A673 (cell line): ENCODE measurements around the gene DMD. TPM values are rescaled to one million over a fixed set of nuclear protein-coding genes. Genes with fewer than 3 reads are reported as not detected.

ENCODE experiments used
- BruUV-seq: library from RNA; stranded (reverse); fragments of 400-500 nt; replicated peaks from 2 replicates; lab custom pipeline; 2021; lab: Mats Ljungman, UMichigan
- CTCF ChIA-PET: fragments of 300-600 bp; sonication (Branson Sonifier 250); formaldehyde crosslinking; loops from one replicate; lab custom pipeline; 2022; ENCODE audit warnings: antibody characterized with exemption; lab: Charles Lee
- POLR2A ChIA-PET: fragments of 300-600 bp; sonication (Branson Sonifier 250); formaldehyde crosslinking; loops from one replicate; lab custom pipeline; 2022; ENCODE audit warnings: antibody characterized with exemption; ENCODE audit not compliant: low non-redundant PET; lab: Charles Lee
- DNase-seq: peaks from one replicate; pipeline ENCODE4 v3.0.0-alpha.2; 2015; ENCODE audit warnings: low spot score
- H3K27ac ChIP-seq: fragments of 200-600 bp; sonication (generic); 2 replicates; pipeline ENCODE4 v1.5.1; 2016; ENCODE audit warnings: mixed run types, low read depth, mild to moderate bottlenecking, mixed read lengths, antibody characterized with exemption, low read length; ENCODE audit not compliant: poor library complexity, severe bottlenecking
- H3K27me3 ChIP-seq: fragments of 200-600 bp; sonication (generic); replicated peaks from 2 replicates; pipeline ENCODE4 v1.6.1; 2017; ENCODE audit warnings: mixed run types, low read depth, mild to moderate bottlenecking, mixed read lengths, antibody characterized with exemption, low read length; ENCODE audit not compliant: insufficient read depth, poor library complexity
- H3K36me3 ChIP-seq: fragments of 200-600 bp; sonication (generic); 2 replicates; pipeline ENCODE4 v1.6.1; 2016; ENCODE audit warnings: mixed run types, mild to moderate bottlenecking, mixed read lengths, antibody characterized with exemption, low read length; ENCODE audit not compliant: insufficient read depth, poor library complexity, severe bottlenecking
- H3K4me1 ChIP-seq: fragments of 200-600 bp; sonication (generic); 2 replicates; pipeline ENCODE4 v1.6.1; 2017; ENCODE audit warnings: mixed run types, mild to moderate bottlenecking, mixed read lengths, antibody characterized with exemption, low read length; ENCODE audit not compliant: insufficient read depth, poor library complexity, severe bottlenecking
- H3K4me3 ChIP-seq: fragments of 200-600 bp; sonication (generic); 2 replicates; pipeline ENCODE4 v1.5.1; 2016; ENCODE audit warnings: low read depth, mixed run types, mild to moderate bottlenecking, mixed read lengths, low read length; ENCODE audit not compliant: poor library complexity, severe bottlenecking
- H3K9me3 ChIP-seq: fragments of 200-600 bp; sonication (generic); 2 replicates; pipeline ENCODE4 v1.6.1; 2016; ENCODE audit warnings: mixed run types, low read depth, mild to moderate bottlenecking, mixed read lengths, antibody characterized with exemption, low read length; ENCODE audit not compliant: poor library complexity, severe bottlenecking
- EZH2 ChIP-seq: fragments of 200-600 bp; sonication (generic); IDR thresholded peaks from 2 replicates; pipeline ENCODE4 v1.6.1; 2017; ENCODE audit warnings: borderline replicate concordance, low read depth, mild to moderate bottlenecking, mixed read lengths, antibody characterized with exemption, low read length; ENCODE audit not compliant: poor library complexity, severe bottlenecking
- intact Hi-C: fragments of 100-400 bp; cut with micrococcal nuclease; formaldehyde crosslinking; loops from one replicate; pipeline ENCODE4 v1.10.0; 2022; ENCODE audit not compliant: unreplicated experiment
- total RNA-seq: library from RNA; stranded (reverse); gene quantifications from 2 replicates; pipeline ENCODE4 v1.2.3, GENCODE V29; 2021
- TF ChIP-seq, protein P1 (sequence below): fragments of 300-800, 200-600 bp; sonication (generic); conservative IDR thresholded peaks from 2 replicates; pipeline ENCODE4 v1.5.1; 2017; ENCODE audit warnings: low read depth, mild to moderate bottlenecking, antibody characterized with exemption, low read length, moderate library complexity, mixed read lengths

The DMD gene
- total RNA-seq, 1 experiment from 2014 or later: 5.4 TPM

DNA sequence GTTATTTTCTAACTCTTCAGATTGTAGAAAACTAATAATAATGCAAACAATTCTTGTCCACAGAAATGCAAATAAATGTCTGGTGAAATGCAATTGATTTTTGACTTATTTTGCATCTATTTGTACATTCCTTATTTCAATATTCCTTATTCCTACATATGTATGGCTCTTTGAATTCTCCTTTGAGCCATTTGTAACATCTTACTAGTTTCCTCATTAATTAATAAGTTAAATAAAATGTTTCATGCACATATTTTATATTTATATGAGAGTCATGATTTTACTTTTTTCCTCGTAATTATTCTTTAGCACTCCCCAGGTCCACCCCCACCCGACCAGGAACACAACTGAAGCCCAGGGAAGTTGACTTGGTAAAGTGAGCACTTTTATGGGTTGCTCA, 2136.8 kb downstream of the DMD start:
- Histone ChIP-seq H3K4me1 (no peaks in the 10 kb centered on the region), H3K27ac (no peak overlapping the region), H3K36me3 (no peaks in the 10 kb centered on the region), H3K27me3 (no peaks in the 10 kb centered on the region), H3K4me3 (no peak overlapping the region), H3K9me3 (no peaks in the 10 kb centered on the region)
- no peak for DNase-seq
- CTCF ChIA-PET: no interaction called here
- TF ChIP-seq, protein P1, sequence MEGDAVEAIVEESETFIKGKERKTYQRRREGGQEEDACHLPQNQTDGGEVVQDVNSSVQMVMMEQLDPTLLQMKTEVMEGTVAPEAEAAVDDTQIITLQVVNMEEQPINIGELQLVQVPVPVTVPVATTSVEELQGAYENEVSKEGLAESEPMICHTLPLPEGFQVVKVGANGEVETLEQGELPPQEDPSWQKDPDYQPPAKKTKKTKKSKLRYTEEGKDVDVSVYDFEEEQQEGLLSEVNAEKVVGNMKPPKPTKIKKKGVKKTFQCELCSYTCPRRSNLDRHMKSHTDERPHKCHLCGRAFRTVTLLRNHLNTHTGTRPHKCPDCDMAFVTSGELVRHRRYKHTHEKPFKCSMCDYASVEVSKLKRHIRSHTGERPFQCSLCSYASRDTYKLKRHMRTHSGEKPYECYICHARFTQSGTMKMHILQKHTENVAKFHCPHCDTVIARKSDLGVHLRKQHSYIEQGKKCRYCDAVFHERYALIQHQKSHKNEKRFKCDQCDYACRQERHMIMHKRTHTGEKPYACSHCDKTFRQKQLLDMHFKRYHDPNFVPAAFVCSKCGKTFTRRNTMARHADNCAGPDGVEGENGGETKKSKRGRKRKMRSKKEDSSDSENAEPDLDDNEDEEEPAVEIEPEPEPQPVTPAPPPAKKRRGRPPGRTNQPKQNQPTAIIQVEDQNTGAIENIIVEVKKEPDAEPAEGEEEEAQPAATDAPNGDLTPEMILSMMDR: no peak
- TF ChIP-seq EZH2: no peak
- intact Hi-C loops: no loop called here
- BruUV-seq: no TSS peak
- POLR2A ChIA-PET: no interaction called here

DNA sequence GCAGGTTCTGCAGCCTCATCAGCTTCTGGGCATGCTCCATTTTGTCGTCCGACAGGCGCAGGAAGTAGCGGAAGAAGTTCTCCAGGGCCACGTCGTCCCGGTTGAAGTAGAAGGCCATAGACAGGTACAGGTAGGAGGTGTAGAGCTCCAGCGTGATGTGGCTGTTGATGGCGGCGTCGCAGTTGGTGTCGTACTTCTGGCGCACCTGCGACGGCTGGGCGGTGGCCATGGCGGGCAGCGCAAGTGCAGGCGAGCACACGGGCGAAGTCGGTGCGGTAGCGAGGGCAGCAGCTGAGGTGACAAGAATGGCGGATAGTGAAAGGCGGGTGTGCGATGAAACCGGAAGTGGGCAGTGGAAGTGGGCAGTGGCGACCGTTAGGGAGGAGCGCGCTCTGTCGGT, 2139.6 kb downstream of the DMD start, which contains the start of gene FTHL17:
Gene FTHL17, minus strand, starts transcription at position 317 of the 400 bp plus-strand sequence. Its CDS starts 88 bp downstream, at position 229.
- TF ChIP-seq EZH2: no peak
- TF ChIP-seq, protein P1: no peak
- no peak for DNase-seq
- CTCF ChIA-PET: no interaction called here
- no TSS peak for BruUV-seq
- Histone ChIP-seq H3K4me1 (no peaks in the 10 kb centered on the region), H3K36me3 (no peaks in the 10 kb centered on the region), H3K4me3 (no peak within 1 kb of the TSS), H3K9me3 (no peaks in the 10 kb centered on the region), H3K27me3 (no peaks in the 10 kb centered on the region), H3K27ac (no peak within 1 kb of the TSS)
- POLR2A ChIA-PET: no interaction called here
- intact Hi-C loops: no loop called here

DNA sequence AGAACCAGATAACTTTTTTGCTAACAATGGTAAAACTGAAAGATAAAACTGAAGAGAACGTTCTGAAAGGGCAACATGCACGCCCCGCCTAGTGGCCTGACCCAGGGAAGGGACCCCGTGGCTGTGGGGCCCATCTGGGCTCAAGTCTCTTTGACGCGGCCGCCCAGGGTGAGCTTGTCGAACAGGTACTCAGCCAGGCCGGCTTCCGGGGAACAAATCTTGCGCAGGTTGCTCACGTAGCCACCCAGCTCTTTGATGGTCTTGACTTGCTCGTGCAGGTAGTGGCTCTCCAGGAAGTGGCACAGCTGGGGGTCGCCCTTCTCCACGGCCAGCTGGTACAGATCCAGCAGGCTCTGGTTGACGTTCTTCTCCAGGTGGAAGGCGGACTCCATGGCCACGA, 2140.1 kb downstream of the DMD start:
- Histone ChIP-seq H3K36me3 (no peaks in the 10 kb centered on the region), H3K27me3 (no peaks in the 10 kb centered on the region), H3K4me3 (no peak overlapping the region), H3K4me1 (no peaks in the 10 kb centered on the region), H3K9me3 (no peaks in the 10 kb centered on the region), H3K27ac (no peak overlapping the region)
- intact Hi-C loops: no loop called here
- CTCF ChIA-PET: no interaction called here
- DNase-seq: no peak
- POLR2A ChIA-PET: no interaction called here
- no TSS peak for BruUV-seq
- TF ChIP-seq, protein P1: no peak
- no peak for TF ChIP-seq EZH2
